ENCODE results near the gene IL13RA2. TPM values are rescaled to one million over a fixed set of nuclear protein-coding genes. Genes with fewer than 3 reads are reported as not detected.

Gene IL13RA2
- not detected for total RNA-seq
- long read RNA-seq = 0 reads

- Histone ChIP-seq H3K27ac (no peak within 1 kb of the TSS), H3K9me3 (no peaks in the 10 kb centered on the region), H3K27me3 (no peaks in the 10 kb centered on the region), H3K4me3 (no peak within 1 kb of the TSS), H3K36me3 (no peaks in the 10 kb centered on the region), H3K4me1 (no peaks in the 10 kb centered on the region)
- TF ChIP-seq CTCF (IDR thresholded peaks at IDR 0.05) = no peak
- no peak for DNase-seq
- intact Hi-C loops (cut with DNase I) = no loop called here
- no peak for ATAC-seq
Measured at GRCh38 chrX:115017455-115017854, at the start of gene IL13RA2. TSS of gene IL13RA2 (minus strand) at chrX:115017616. CDS start at chrX:115017269, 347 bp downstream.

GRCh38 chrX:115065304-115065703 lies 47.9 kb upstream of the IL13RA2 start:
- TF ChIP-seq CTCF (IDR thresholded peaks at IDR 0.05) = no peak
- intact Hi-C loops (cut with DNase I) = no loop called here
- no peak for ATAC-seq
- H3K36me3 ChIP-seq = no peaks in the 10 kb centered on the region
- no peak overlapping the region for H3K4me3 ChIP-seq
- no peak for DNase-seq
- no peaks in the 10 kb centered on the region for H3K4me1 ChIP-seq
- no peaks in the 10 kb centered on the region for H3K27me3 ChIP-seq
- H3K27ac ChIP-seq = no peak overlapping the region
- H3K9me3 ChIP-seq = no peaks in the 10 kb centered on the region

- ATAC-seq = peak; percentile 35
- intact Hi-C loops (cut with DNase I) = no loop called here
- no peak for DNase-seq
Measured at GRCh38 chrX:115060013-115060412, 42.6 kb upstream of the IL13RA2 start.

GRCh38 chrX:115058276-115058675 lies 40.9 kb upstream of the IL13RA2 start:
- ATAC-seq = peak; percentile 43
- intact Hi-C loops (cut with DNase I) = no loop called here
- Histone ChIP-seq H3K36me3 (no peaks in the 10 kb centered on the region), H3K27me3 (no peaks in the 10 kb centered on the region), H3K27ac (no peak overlapping the region), H3K4me1 (no peaks in the 10 kb centered on the region), H3K4me3 (no peak overlapping the region), H3K9me3 (no peaks in the 10 kb centered on the region)
- no peak for TF ChIP-seq CTCF (IDR thresholded peaks at IDR 0.05)
- DNase-seq = no peak

More at GRCh38 chrX:115060013-115060412, 42.6 kb upstream of the IL13RA2 start:
- no peak for TF ChIP-seq CTCF (IDR thresholded peaks at IDR 0.05)
- H3K27ac ChIP-seq = no peak overlapping the region
- no peaks in the 10 kb centered on the region for H3K36me3 ChIP-seq
- no peaks in the 10 kb centered on the region for H3K9me3 ChIP-seq
- H3K4me3 ChIP-seq = no peak overlapping the region
- no peaks in the 10 kb centered on the region for H3K27me3 ChIP-seq
- H3K4me1 ChIP-seq = no peaks in the 10 kb centered on the region

GRCh38 chrX:115054876-115055275 lies 37.5 kb upstream of the IL13RA2 start:
- no peaks in the 10 kb centered on the region for H3K9me3 ChIP-seq
- ATAC-seq (no peak), DNase-seq (no peak)
- no peaks in the 10 kb centered on the region for H3K36me3 ChIP-seq
- H3K4me1 ChIP-seq = no peaks in the 10 kb centered on the region
- H3K27me3 ChIP-seq = no peaks in the 10 kb centered on the region
- no peak for TF ChIP-seq CTCF (IDR thresholded peaks at IDR 0.05)
- intact Hi-C loops (cut with DNase I) = no loop called here
- no peak overlapping the region for H3K4me3 ChIP-seq
- H3K27ac ChIP-seq = no peak overlapping the region

- no peaks in the 10 kb centered on the region for H3K9me3 ChIP-seq
- H3K4me1 ChIP-seq = no peaks in the 10 kb centered on the region
- H3K36me3 ChIP-seq = no peaks in the 10 kb centered on the region
- intact Hi-C loops (cut with DNase I) = no loop called here
- no peak overlapping the region for H3K4me3 ChIP-seq
- no peak overlapping the region for H3K27ac ChIP-seq
- TF ChIP-seq CTCF (IDR thresholded peaks at IDR 0.05) = no peak
- DNase-seq (no peak), ATAC-seq (no peak)
- no peaks in the 10 kb centered on the region for H3K27me3 ChIP-seq
Measured at GRCh38 chrX:115053223-115053622, 35.8 kb upstream of the IL13RA2 start.

Data from upper lobe of right lung (tissue), 1 donor.